ENCODE measurements around the gene NKTR. TPM values are rescaled to one million over a fixed set of nuclear protein-coding genes. Genes with fewer than 3 reads are reported as not detected.

NKTR gene
- total and polyA plus RNA-seq, 9 of the 15 experiments (the other 6 are each of a cell fraction or from before 2014, with no cell fraction given), result 19.7 to 123 (median 92.6) TPM

- TF ChIP-seq UBTF (IDR thresholded peaks at IDR 0.05; ENCODE audit: borderline replicate concordance in 1 of 2, low read depth in 2 of 2, low read length in 2 of 2) (no peak), ZNF609 (CRISPR knock-in tag; IDR thresholded peaks at IDR 0.05; ENCODE audit: borderline replicate concordance) (no peak), MAFF (IDR thresholded peaks at IDR 0.05; ENCODE audit: low read length) (no peak), CBFA2T2 (conservative IDR thresholded peaks at IDR 0.05) (no peak; the same call in 1 of the 2 replicates), CSDE1 (IDR thresholded peaks at IDR 0.05) (no peak), NCOA2 (IDR thresholded peaks at IDR 0.05; ENCODE audit: partially characterized antibody in 2 of 2) (no peak), RREB1 (CRISPR knock-in tag; IDR thresholded peaks at IDR 0.05) (no peak), CBX5 (IDR thresholded peaks at IDR 0.05; ENCODE audit: borderline replicate concordance, low read depth) (no peak), HDAC8 (tag; IDR thresholded peaks at IDR 0.05) (no peak), DNMT1 (IDR thresholded peaks at IDR 0.05) (no peak), NFE2 (IDR thresholded peaks at IDR 0.05; ENCODE audit: low read depth) (peak; percentile 74), MITF (IDR thresholded peaks at IDR 0.05) (no peak)
Observed at GRCh38 chr3:42605546-42606173, 5.2 kb downstream of the NKTR start (continued).

All from K562 (cell line).